Hippocampal formation (tissue), 2 donors: ENCODE measurements around the gene PDILT.
"Not testable (repeated sequence)": the region's sequence is repeated elsewhere in the genome, so short reads cannot be mapped to it uniquely, and the experiment has no call there.

ENCODE experiments used
- DNase-seq, 2 donors: peaks; one replicate each; lab custom pipeline; 2025; lab: John Stamatoyannopoulos, UW

Gene PDILT

DNA sequence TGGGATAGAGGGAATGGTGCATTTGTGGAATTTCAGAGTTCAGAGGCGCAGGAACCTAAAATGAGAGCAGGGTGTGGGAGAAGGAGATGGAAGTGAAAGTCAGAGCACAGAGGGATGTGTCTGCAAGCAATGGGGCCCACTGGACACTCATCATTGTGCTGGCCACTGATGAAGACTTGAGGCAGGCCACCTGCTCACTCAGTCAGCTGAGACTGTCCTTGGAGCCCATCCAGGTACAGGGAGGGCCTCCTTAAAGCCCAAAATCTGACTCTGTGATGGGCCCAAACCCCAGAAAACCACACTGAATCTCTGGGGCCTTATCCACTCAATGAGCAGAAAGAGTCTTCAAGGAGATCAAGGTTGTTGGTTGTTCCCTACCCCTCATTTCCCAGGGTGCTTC lies 82.9 kb downstream of the PDILT start:
- no peak for DNase-seq

DNA sequence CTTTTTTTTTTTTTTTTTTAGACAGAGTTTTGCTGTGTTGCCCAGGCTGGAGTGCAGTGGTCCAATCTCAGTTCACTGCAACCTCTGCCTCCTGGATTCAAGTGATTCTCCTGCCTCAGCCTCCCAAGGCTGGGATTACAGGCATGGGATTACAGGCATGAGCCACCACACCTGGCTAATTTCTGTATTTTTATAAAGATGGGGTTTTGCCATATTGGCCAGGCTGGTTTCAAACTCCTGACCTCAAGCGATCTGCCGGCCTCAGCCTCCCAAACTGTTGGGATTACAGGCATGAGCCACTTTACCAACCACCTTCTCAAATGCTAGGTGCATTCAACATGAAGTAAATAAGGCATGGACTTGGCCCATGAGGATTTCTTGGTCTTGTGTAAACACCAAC lies 83.5 kb downstream of the PDILT start:
- DNase-seq = not testable (repeated sequence)

DNA sequence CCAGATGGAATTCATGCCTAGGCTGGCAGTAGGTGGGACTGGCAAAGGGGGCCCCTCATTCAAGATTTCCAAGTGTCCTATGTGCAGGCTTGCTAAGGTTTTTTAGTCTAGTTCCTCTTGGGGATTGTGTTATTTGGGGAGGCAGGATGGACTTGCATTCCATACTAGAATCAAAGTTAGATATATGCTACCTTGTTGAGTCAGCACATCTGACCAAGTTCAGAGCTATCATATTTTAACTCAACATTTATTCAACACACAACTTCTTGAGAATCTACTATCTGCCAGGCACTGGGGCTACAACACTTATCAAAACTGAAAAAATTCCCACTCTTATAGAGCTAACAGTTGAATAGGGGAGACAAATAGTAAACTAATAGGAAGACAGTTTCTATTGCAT lies 83.9 kb downstream of the PDILT start:
- DNase-seq = no peak

DNA sequence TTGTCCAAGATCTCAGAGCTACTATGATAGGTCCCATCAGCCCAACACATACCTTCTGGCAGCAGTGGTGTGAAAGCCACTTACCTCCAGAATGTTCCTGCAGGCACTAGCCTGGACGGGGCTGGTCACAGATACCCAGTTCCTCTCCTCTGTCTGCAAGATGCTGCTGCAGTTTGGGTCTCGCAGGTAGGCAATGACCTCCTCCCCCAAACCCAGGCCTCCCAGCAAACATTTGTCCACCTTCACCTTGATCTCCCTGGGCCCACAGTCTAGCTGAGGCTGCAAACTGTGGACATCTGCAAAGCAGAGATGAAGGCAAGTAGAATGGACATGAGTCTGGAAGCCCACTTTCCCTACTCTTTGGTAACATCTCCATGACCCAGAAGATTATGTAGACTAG lies 84.4 kb downstream of the PDILT start:
- DNase-seq = no peak

DNA sequence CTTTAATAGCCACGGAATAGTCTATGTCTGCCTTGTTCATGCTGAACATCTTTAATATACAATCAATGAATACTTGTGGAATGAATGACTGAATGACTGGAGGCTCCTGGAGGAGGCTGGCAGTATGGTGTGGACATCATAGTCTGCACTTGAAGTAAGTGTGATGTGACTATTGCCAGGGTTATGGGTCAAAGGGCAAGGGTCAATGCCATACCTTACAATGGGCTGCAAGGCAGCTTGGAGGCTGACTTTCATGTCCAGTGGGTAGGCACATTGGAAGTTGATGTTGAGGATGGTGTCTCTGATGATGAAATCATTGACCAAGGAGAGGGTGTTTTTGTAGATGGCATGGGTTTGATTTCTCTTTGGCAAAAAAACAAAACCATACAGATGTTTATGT lies 85.1 kb downstream of the PDILT start:
- no peak for DNase-seq

DNA sequence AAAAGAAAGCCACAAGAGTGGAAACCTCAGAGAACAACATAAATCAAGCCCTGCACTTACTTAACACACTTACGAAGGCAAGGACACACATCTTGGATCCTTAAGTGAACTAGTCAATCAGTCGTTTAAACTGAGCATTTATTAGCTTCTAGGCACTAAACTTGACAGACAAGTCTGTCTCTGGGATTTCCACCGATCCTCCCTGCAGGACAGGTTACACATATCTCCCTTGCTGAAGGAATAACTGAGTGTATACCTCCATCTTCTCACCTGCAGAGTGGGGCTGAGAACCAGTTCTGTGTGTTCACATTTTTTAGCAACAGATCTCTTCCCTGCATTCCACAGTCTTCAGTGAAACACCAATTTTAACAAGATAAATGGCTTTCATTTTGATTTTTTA lies 86.1 kb downstream of the PDILT start:
- no peak for DNase-seq

DNA sequence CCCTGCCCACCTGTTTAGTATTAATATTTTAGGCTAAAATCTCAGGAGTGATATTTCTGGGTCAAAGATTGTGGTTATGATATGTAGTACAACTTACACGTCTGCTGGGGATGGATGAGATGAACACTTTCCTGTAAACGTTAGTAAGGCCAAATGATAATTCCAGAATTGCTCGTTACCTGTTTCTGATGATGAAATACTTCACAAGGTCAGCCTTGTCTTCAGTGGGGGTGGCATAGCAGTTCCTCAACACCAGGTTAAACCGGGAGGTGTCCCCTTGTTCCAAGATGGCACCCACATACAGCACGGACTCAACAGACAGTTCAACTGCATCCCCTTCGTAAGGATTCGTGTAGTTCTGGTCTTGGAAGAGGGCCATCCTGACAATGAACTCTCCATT lies 86.5 kb downstream of the PDILT start:
- DNase-seq = no peak

DNA sequence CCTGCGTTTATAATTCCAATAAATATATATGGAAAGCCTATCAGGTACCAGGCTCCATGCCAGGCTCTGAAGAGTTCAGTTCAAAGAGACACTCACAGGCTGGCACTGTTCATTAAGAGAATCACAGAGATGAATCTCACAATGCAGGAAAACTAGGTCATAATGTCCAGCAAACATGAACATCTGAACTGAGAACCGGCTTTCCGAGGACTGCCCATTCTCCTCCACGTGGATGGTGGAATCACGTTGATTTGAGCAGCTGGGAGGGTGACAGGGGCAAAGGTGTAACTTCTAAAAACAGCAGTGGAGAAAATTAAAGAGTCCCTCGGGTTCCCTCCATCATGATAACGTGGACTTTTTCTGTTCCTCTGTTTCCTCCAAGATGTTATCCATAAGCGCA lies 87.4 kb downstream of the PDILT start:
- no peak for DNase-seq

DNA sequence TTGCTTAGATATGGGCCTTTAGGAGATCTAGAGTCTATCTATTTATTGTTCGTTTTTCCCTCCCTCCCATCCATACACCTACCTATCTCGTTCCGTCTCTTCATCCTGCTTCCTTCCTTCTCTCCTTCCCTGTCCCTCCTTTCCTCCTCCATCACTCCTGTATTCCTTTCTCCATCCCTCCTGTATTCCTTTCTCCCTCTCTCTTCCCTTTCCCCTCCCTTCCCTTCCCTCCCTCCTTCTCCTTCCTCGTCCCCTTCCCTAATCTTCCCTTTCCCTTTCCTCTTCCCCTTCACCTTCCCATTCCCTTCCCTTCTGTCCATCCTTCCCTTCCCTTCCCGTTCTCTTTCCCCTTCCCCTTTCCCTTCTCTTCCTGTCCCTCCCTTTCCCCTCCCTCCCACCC lies 87.8 kb downstream of the PDILT start:
- DNase-seq = no peak

DNA sequence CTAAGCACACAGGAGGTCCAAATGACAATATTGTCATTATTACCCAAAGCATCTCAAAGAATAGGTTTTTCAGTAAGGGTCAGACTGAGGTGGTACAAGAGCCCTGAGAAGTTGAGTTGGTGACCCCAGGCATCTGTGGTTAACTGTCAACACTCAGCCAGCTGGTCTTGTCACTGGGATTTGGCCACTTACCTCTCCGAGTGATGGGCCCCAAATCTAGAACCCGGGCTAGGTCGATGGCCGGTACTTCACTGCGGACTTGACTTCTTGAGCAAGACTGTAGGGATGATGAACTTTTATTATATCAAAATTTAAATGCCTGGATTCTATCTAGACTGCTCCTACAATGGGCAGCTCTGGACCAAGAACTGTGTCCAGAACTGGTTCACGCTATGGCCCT lies 88.8 kb downstream of the PDILT start:
- DNase-seq = no peak

DNA sequence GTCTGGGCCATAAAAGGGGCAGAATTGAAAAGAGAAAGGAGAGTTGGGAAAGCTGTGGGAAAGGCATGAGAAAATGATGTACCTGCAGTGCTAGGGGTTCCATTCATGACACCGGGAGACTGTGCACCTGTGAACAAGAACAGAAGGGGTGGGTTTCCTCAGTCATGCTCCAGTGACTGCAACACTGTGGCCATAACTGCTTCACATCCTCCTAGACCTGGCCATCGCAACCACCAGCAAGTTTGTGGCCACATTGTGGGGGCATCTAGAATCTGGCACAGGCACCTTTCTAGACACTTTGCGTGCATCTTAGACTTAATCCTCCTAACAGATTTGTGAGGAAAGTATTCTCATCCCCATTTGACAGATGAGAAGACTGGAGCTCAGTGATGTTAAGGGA lies 90.0 kb downstream of the PDILT start:
- DNase-seq = no peak

DNA sequence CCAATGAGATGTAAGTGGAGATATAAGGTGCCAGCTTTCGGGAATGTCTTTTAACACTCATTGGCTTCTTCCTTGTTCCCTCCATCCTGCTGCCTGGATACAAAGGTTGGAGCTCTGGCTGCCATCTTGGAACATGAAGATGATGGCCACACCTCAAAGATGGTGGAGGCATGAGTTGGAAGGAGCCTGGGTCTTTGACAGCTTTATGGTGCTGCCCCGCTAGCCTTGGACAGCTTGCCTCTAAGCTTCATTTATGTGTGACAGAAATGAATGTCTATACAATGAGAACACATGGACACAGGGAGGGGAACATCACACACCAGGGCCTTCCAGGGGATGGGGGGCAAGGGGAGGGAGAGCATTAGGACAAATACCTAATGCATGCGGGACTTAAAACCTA lies 90.8 kb downstream of the PDILT start:
- no peak for DNase-seq

DNA sequence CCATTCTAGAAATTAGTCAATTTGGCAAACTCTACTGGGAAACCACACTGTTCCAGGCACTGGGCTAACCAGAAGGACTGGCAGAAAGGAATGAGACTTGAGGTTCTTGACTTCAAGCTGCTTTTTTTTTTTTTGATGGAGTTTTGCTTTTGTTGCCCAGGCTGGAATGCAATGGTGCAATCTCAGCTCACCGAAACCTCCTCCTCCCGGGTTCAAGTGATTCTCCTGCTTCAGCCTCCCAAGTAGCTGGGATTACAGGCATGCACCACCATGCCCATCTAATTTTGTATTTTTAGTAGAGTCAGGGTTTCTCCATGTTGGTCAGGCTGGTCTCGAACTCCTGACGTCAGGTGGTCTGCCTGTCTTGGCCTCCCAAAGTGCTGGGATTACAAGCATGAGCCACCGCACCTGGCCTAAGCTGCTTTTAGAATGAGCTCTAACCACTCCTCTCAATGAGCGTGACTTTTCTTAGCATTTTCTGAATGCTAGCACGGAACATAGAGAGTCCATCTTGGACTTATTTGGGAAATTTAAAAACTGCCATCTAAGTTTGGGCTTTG lies 91.9 kb downstream of the PDILT start:
- not testable (repeated sequence) for DNase-seq

DNA sequence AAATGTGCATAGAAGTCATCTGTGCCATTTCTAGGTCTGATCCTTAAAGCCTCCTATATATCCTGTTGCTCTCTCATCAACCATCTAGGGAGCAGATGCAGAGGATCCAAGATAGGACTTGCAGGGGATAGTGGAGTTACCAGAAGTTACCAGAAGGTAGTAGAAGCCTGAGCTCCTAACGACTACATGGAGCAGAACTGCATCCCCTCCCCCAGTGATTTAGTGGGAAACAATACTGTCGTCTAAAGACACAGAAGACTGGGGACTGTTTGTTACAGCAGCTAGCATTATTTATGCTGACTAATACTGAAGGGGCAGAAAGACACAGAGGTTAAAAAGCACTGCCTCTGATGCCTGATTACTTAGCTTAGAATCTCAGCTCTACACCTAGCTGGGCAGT lies 93.0 kb downstream of the PDILT start:
- DNase-seq = no peak

DNA sequence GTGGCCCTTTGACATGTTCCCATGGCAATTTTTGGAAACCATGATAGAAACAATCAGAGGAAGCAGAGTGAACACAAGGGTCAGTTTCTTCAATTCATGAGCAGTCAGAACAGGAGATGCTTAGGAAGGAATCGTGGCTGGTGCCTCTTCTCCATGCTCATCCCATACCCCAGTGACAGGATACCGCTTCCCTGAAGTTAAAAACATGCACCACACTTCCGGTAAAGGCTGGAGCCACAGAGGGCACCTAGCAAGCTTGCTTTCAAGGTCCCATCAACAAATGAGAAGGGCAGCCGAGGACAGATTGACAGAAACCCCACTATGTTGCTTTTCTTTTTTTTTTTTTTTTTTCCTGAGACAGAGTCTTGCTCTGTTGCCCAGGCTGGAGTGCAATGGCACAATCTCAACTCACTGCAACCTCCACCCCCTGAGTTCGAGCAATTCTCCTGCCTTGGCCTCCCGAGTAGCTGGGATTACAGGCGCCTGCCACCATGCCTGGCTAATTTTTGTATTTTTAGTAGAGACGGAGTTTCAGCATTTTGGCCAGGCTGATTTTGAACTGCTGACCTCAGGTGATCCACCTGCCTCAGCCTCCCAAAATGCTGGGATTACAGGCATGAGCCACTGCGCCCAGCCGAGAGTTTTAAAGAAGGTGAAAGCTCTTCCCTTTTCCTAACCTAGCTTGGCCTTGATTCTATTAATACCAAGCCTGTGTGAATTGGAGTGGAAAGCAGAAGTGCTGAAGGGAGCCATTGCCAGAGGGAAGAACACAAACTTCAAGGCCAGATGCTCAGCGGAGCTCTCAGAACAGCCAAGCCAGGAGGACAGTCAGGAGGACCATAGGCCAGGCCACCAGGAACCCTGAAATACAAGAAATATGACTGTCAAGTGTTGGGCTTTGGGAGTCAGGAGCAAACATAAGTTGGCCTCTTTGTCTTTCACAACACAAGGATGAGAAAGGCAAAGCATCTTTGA lies 93.8 kb downstream of the PDILT start:
- DNase-seq = no peak

DNA sequence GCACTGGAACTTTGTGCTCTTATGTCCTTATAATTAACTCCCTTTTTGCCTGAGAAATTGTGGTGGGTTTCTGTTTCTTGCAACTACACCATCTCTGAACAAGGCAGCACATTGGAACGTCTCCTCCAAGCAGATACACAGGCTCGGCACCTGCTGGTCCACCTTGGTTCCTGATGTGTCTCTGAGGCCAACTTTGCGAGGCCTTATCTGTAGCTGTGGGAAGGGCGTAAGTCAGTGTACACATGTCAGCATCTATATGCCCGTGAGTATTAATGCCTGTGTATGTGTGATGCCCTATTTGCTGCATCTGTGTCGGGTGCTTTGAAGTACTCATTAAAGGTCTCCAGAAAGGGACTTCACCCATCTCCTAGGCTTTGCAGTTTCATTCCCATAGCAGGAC lies 94.8 kb downstream of the PDILT start:
- DNase-seq = no peak
